Trophoblast cell (in vitro differentiated cells and primary cell): ENCODE data around the gene ARHGAP6.

ENCODE experiments used
- DNase-seq, 2 donors: peaks; one replicate each; pipeline ENCODE4 v3.0.0-alpha.2; 2016
- H2AFZ ChIP-seq: 2 replicates; pipeline ENCODE4 v1.6.1; 2013; ENCODE audit warnings: low read length, moderate library complexity, mild to moderate bottlenecking; ENCODE audit not compliant: insufficient read depth, poor library complexity
- H2AK5ac ChIP-seq: 2 replicates; pipeline ENCODE4 v1.6.1; 2013; ENCODE audit warnings: mild to moderate bottlenecking, low read length
- H2BK120ac ChIP-seq: 2 replicates; pipeline ENCODE4 v1.6.1; 2013; ENCODE audit warnings: low read length, mild to moderate bottlenecking, moderate library complexity; ENCODE audit not compliant: insufficient read depth, poor library complexity
- H2BK12ac ChIP-seq: 2 replicates; pipeline ENCODE4 v1.6.1; 2013; ENCODE audit warnings: mild to moderate bottlenecking, low read length, moderate library complexity
- H2BK5ac ChIP-seq: 2 replicates; pipeline ENCODE4 v1.6.1; 2013; ENCODE audit warnings: low read length, low read depth, moderate library complexity, mild to moderate bottlenecking; ENCODE audit not compliant: poor library complexity
- H3K14ac ChIP-seq: 2 replicates; pipeline ENCODE4 v1.6.1; 2013; ENCODE audit warnings: mild to moderate bottlenecking, low read length
- H3K18ac ChIP-seq: 2 replicates; pipeline ENCODE4 v1.6.1; 2013; ENCODE audit warnings: mild to moderate bottlenecking, low read length
- H3K23ac ChIP-seq: 2 replicates; pipeline ENCODE4 v1.6.1; 2013; ENCODE audit warnings: low read length
- H3K27ac ChIP-seq: 2 replicates; pipeline ENCODE4 v1.5.1; 2013; ENCODE audit warnings: low read depth, mild to moderate bottlenecking, inconsistent platforms, low read length, moderate library complexity
- H3K27me3 ChIP-seq: 2 replicates; pipeline ENCODE4 v1.6.1; 2013; ENCODE audit warnings: inconsistent platforms, mild to moderate bottlenecking, low read length, moderate library complexity; ENCODE audit not compliant: insufficient read depth
- H3K36me3 ChIP-seq, 2 experiments: 1 replicate in 1 of 2; 2 replicates in 1 of 2; pipeline ENCODE4 v1.6.1; 2013; ENCODE audit warnings: low read length in 2 of 2, mild to moderate bottlenecking in 2 of 2, moderate library complexity in 1 of 2; ENCODE audit not compliant: insufficient read depth in 2 of 2, control insufficient read depth in 1 of 2
- H3K4ac ChIP-seq: 2 replicates; pipeline ENCODE4 v1.6.1; 2013; ENCODE audit warnings: low read depth, mild to moderate bottlenecking, low read length, moderate library complexity
- H3K4me1 ChIP-seq, 2 experiments: 1 replicate in 1 of 2; 2 replicates in 1 of 2; pipeline ENCODE4 v1.6.1; 2013; ENCODE audit warnings: low read length in 2 of 2, mild to moderate bottlenecking in 2 of 2, moderate library complexity in 1 of 2; ENCODE audit not compliant: insufficient read depth in 2 of 2, control insufficient read depth in 1 of 2
- H3K4me2 ChIP-seq: 2 replicates; pipeline ENCODE4 v1.6.1; 2013; ENCODE audit warnings: inconsistent platforms, mild to moderate bottlenecking, low read length, moderate library complexity
- H3K4me3 ChIP-seq: 2 replicates; pipeline ENCODE4 v1.5.1; 2013; ENCODE audit warnings: mild to moderate bottlenecking, low read depth, low read length, inconsistent platforms
- H3K79me1 ChIP-seq: one replicate; pipeline ENCODE4 v1.6.1; 2013; ENCODE audit warnings: low read length
- H3K79me2 ChIP-seq: 2 replicates; pipeline ENCODE4 v1.6.1; 2013; ENCODE audit warnings: low read length, mild to moderate bottlenecking; ENCODE audit not compliant: control insufficient read depth, insufficient read depth, poor library complexity
- H3K9ac ChIP-seq: 2 replicates; pipeline ENCODE4 v1.6.1; 2013; ENCODE audit warnings: mild to moderate bottlenecking, low read length
- H3K9me3 ChIP-seq: 2 replicates; pipeline ENCODE4 v1.6.1; 2013; ENCODE audit warnings: low read depth, mild to moderate bottlenecking, control low read depth, inconsistent platforms, low read length; ENCODE audit not compliant: insufficient read depth
- H4K12ac ChIP-seq: 2 replicates; pipeline ENCODE4 v1.6.1; 2013; ENCODE audit warnings: low read depth, mild to moderate bottlenecking, low read length, moderate library complexity
- H4K8ac ChIP-seq: 2 replicates; pipeline ENCODE4 v1.6.1; 2013; ENCODE audit warnings: low read depth, mild to moderate bottlenecking, low read length, moderate library complexity
- H4K91ac ChIP-seq: one replicate; pipeline ENCODE4 v1.6.1; 2013; ENCODE audit warnings: low read depth, mild to moderate bottlenecking, low read length, moderate library complexity
- WGBS: extraction: QIAGEN DNeasy Blood & Tissue Kit; methylation state at CpG from one replicate; pipeline ENCODE4 v1.1.7; 2013; ENCODE audit warnings: missing lambda C conversion rate; ENCODE audit not compliant: insufficient read length, insufficient coverage; ENCODE audit errors: extremely low coverage; 5-methylcytosine and 5-hydroxymethylcytosine counted together

The ARHGAP6 gene

GRCh38 chrX:11609109-11609508 is 56.6 kb downstream of the ARHGAP6 start:
- H3K79me1 ChIP-seq = no peaks in the 10 kb centered on the region
- no peak overlapping the region for H3K4me2 ChIP-seq
- H3K27me3 ChIP-seq = no peaks in the 10 kb centered on the region
- H4K8ac ChIP-seq = no peak overlapping the region
- H3K14ac ChIP-seq = no peak overlapping the region
- H3K36me3 ChIP-seq = no peaks in the 10 kb centered on the region
- H3K9ac ChIP-seq = no peak overlapping the region
- H2AFZ ChIP-seq = no peak overlapping the region
- H3K4me3 ChIP-seq = no peak overlapping the region
- no peak overlapping the region for H2AK5ac ChIP-seq
- no peak overlapping the region for H3K27ac ChIP-seq
- no peaks in the 10 kb centered on the region for H3K79me2 ChIP-seq
- no peak overlapping the region for H4K12ac ChIP-seq
- H2BK5ac ChIP-seq = no peak overlapping the region
- H3K23ac ChIP-seq = no peak overlapping the region
- H2BK120ac ChIP-seq = no peak overlapping the region
- no peaks in the 10 kb centered on the region for H3K4me1 ChIP-seq
- H3K9me3 ChIP-seq = no peaks in the 10 kb centered on the region
- WGBS = no CpG with 5 or more reads among the region's 2 CpGs
- H2BK12ac ChIP-seq = no peak overlapping the region
- no peak overlapping the region for H3K18ac ChIP-seq
- no peak overlapping the region for H4K91ac ChIP-seq
- no peak overlapping the region for H3K4ac ChIP-seq
- DNase-seq = no peak

DNA sequence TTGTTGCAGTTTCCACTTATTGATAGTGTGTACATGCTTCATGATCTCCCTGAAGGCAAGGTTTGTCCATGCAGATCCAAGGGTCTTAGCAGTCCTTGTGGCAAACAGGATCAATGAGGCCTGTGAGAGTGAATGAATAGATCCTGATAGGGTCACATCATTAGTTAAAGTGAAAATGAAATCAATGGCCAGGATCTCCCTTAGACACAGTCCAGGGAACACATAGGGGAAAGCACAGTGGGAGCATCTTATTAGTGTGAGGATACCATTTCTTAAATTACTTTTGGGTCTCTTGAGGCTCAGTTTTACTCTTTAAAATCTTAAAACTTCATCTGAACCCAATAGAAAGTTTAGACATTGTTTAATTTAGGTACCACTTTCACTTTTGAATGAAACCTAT is 59.3 kb downstream of the ARHGAP6 start:
- H3K9me3 ChIP-seq = no peaks in the 10 kb centered on the region
- H3K14ac ChIP-seq = no peak overlapping the region
- H2BK120ac ChIP-seq = no peak overlapping the region
- H3K23ac ChIP-seq = no peak overlapping the region
- no peak overlapping the region for H2BK12ac ChIP-seq
- no peak overlapping the region for H4K12ac ChIP-seq
- H3K27ac ChIP-seq = no peak overlapping the region
- no peaks in the 10 kb centered on the region for H3K27me3 ChIP-seq
- no peak overlapping the region for H4K91ac ChIP-seq
- no peak overlapping the region for H2AFZ ChIP-seq
- no peak overlapping the region for H3K18ac ChIP-seq
- DNase-seq = no peak
- no peaks in the 10 kb centered on the region for H3K36me3 ChIP-seq
- no peak overlapping the region for H4K8ac ChIP-seq
- H3K79me1 ChIP-seq = no peaks in the 10 kb centered on the region
- H2AK5ac ChIP-seq = no peak overlapping the region
- H3K4me2 ChIP-seq = no peak overlapping the region
- H3K4me3 ChIP-seq = no peak overlapping the region
- no peak overlapping the region for H2BK5ac ChIP-seq
- H3K9ac ChIP-seq = no peak overlapping the region
- H3K79me2 ChIP-seq = no peaks in the 10 kb centered on the region
- H3K4me1 ChIP-seq = no peaks in the 10 kb centered on the region
- H3K4ac ChIP-seq = no peak overlapping the region

DNA sequence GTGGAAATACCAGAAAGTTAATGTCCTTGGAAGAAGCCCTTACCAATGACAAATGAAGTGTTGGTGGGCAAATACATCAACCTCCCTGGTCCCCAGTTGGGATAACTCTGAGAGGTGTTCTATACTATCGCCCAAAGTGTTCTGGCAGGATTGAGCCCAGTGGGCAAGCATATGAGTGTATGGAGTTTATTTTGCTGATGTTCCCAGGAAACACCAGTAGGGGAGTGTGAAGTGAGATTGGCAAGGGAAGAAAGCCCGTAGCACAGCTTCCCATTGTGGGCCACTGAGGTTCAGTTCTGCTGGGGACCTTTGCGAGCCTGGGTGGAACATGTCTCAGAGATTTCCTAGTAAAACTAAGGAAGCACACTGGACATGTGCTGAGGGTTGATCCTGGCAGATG is 65.1 kb downstream of the ARHGAP6 start:
- no peak for DNase-seq
- Histone ChIP-seq H3K9me3 (no peaks in the 10 kb centered on the region), H3K4me1 (no peaks in the 10 kb centered on the region), H3K79me2 (no peaks in the 10 kb centered on the region), H3K27ac (no peak overlapping the region), H3K18ac (no peak overlapping the region), H3K9ac (no peak overlapping the region), H3K23ac (no peak overlapping the region), H3K4me2 (no peak overlapping the region), H2BK12ac (no peak overlapping the region), H3K27me3 (no peaks in the 10 kb centered on the region), H2AFZ (no peak overlapping the region), H3K36me3 (no peaks in the 10 kb centered on the region), H3K79me1 (no peaks in the 10 kb centered on the region), H4K8ac (no peak overlapping the region), H4K12ac (no peak overlapping the region), H3K14ac (no peak overlapping the region), H2BK120ac (no peak overlapping the region), H2AK5ac (no peak overlapping the region), H2BK5ac (no peak overlapping the region), H3K4ac (no peak overlapping the region), H4K91ac (no peak overlapping the region), H3K4me3 (no peak overlapping the region)
- WGBS = no CpG with 5 or more reads among the region's 3 CpGs

DNA sequence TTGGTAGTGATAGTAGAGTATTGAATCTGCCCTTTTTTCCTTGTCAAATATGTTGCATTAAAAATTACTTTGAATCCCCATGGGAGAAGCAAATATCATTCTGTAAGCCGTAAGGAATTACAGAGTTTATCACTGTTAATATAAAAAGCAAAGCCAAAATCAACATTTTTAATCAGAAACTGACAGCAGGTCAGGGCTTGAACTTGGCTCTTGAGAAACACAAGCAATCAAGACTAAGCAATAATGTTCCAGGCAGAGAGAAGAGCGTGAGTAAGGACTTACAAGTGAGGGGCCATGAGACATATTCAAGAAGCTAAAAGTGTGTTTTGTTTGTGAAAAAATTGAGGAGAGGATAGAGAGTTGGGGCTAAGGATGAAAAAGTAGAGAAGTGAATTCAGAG is 68.2 kb downstream of the ARHGAP6 start:
- Histone ChIP-seq H3K14ac (no peak overlapping the region), H3K4me1 (no peaks in the 10 kb centered on the region), H2BK120ac (no peak overlapping the region), H3K4ac (no peak overlapping the region), H3K27ac (no peak overlapping the region), H2AK5ac (no peak overlapping the region), H3K36me3 (no peaks in the 10 kb centered on the region), H4K8ac (no peak overlapping the region), H3K9ac (no peak overlapping the region), H3K27me3 (no peaks in the 10 kb centered on the region), H2AFZ (no peak overlapping the region), H3K18ac (no peak overlapping the region), H4K12ac (no peak overlapping the region), H3K79me1 (no peaks in the 10 kb centered on the region), H3K23ac (no peak overlapping the region), H3K4me2 (no peak overlapping the region), H4K91ac (no peak overlapping the region), H3K9me3 (no peaks in the 10 kb centered on the region), H2BK12ac (no peak overlapping the region), H3K79me2 (no peaks in the 10 kb centered on the region), H3K4me3 (no peak overlapping the region), H2BK5ac (no peak overlapping the region)
- DNase-seq = no peak
- no CpG with 5 or more reads among the region's 2 CpGs for WGBS
